IPS DF 6.9 (cell line): ENCODE data around the gene ACTMAP.

Experiments used
- DNase-seq: peaks from one replicate; pipeline ENCODE4 v3.0.0-alpha.2; 2013; ENCODE audit warnings: low read depth, low spot score
- H3K27ac ChIP-seq: one replicate; pipeline ENCODE4 v1.5.1; 2013; ENCODE audit warnings: low read length, control low read depth
- H3K27me3 ChIP-seq: 2 replicates; pipeline ENCODE4 v1.6.1; 2013; ENCODE audit warnings: mild to moderate bottlenecking, low read length; ENCODE audit not compliant: control insufficient read depth, insufficient read depth
- H3K36me3 ChIP-seq: 2 replicates; pipeline ENCODE4 v1.6.1; 2013; ENCODE audit warnings: low read length; ENCODE audit not compliant: control insufficient read depth, insufficient read depth
- H3K4me1 ChIP-seq: 2 replicates; pipeline ENCODE4 v1.6.1; 2013; ENCODE audit warnings: low read length; ENCODE audit not compliant: control insufficient read depth, insufficient read depth
- H3K4me3 ChIP-seq: 2 replicates; pipeline ENCODE4 v1.5.1; 2013; ENCODE audit warnings: mild to moderate bottlenecking, low read length
- H3K9me3 ChIP-seq: 2 replicates; pipeline ENCODE4 v1.6.1; 2013; ENCODE audit warnings: low read length, inconsistent platforms; ENCODE audit not compliant: control insufficient read depth, insufficient read depth
- WGBS: extraction: QIAGEN DNeasy Blood & Tissue Kit; methylation state at CpG from one replicate; pipeline ENCODE4 v1.1.7; 2013; ENCODE audit warnings: mixed read lengths, missing lambda C conversion rate; ENCODE audit not compliant: insufficient read length, insufficient coverage; 5-methylcytosine and 5-hydroxymethylcytosine counted together

Gene ACTMAP

GRCh38 chr19:40705950-40706619 lies 44.2 kb downstream of the ACTMAP start:
- no CpG with 5 or more reads among the region's 7 CpGs for WGBS
- Histone ChIP-seq H3K4me1 (no peaks in the 10 kb centered on the region; the same call in 1 of the 2 replicates), H3K9me3 (no peaks in the 10 kb centered on the region), H3K4me3 (no peak overlapping the region), H3K27me3 (no peaks in the 10 kb centered on the region), H3K36me3 (peaks cover 26% of the 10 kb centered on the region), H3K27ac (no peak overlapping the region)
- no peak for DNase-seq

GRCh38 chr19:40705362-40705651 lies 45.0 kb downstream of the ACTMAP start:
- Histone ChIP-seq H3K27ac (no peak overlapping the region), H3K27me3 (no peaks in the 10 kb centered on the region), H3K9me3 (no peaks in the 10 kb centered on the region), H3K4me1 (no peaks in the 10 kb centered on the region; the same call in 1 of the 2 replicates), H3K4me3 (no peak overlapping the region), H3K36me3 (peaks cover 26% of the 10 kb centered on the region)
- DNase-seq = no peak
- no CpG with 5 or more reads among the region's 9 CpGs for WGBS

- no peaks in the 10 kb centered on the region for H3K27me3 ChIP-seq
- peaks cover 26% of the 10 kb centered on the region for H3K36me3 ChIP-seq
- no peaks in the 10 kb centered on the region for H3K9me3 ChIP-seq
- WGBS = no CpG with 5 or more reads among the region's 18 CpGs
- DNase-seq = no peak
- no peak overlapping the region for H3K4me3 ChIP-seq
- no peaks in the 10 kb centered on the region; the same call in none of the 2 replicates for H3K4me1 ChIP-seq
- no peak overlapping the region for H3K27ac ChIP-seq
These were observed 45.6 kb downstream of the ACTMAP start for GRCh38 chr19:40704491-40705361.

GRCh38 chr19:40703029-40703755 lies 47.1 kb downstream of the ACTMAP start:
- Histone ChIP-seq H3K27me3 (no peaks in the 10 kb centered on the region), H3K4me1 (no peaks in the 10 kb centered on the region; the same call in none of the 2 replicates), H3K4me3 (no peak overlapping the region), H3K36me3 (peaks cover 26% of the 10 kb centered on the region), H3K9me3 (no peaks in the 10 kb centered on the region), H3K27ac (no peak overlapping the region)
- no peak for DNase-seq
- WGBS = no CpG with 5 or more reads among the region's 24 CpGs

DNA sequence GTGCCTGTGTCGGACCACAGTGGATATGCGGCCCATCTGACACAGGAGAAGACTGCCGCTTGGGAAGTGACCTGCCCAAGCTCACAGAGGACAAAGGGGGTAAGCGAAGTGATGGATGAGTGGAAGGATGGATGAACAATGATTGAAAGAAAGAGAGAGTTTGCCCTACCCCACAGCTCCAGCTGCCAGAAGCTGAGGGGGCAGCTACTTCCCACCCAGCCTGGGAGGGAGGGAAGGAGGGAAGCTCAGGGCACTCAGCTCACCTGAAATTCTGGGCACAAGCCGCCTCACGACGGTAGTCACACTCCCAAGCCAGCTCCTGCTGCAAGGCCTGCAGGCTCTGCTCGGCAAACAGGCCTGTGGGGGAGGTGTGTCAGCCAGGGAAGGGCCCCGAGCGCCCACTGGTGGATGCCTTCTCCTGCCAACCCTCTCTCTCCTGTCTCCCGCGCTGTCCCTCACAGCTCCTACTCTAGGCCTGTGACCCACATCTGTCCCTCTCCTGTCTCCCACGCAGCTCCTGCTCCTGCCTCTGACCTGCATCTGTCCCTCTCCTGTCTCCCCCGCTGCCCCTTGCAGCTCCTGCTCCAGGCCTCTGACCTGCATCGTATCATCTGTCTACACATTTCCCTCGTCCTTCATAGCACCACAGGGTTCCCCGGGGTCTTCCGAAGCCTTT lies 47.8 kb downstream of the ACTMAP start:
- peaks cover 26% of the 10 kb centered on the region for H3K36me3 ChIP-seq
- WGBS = 100% methylated on average over 1 of the region's 18 CpGs

GRCh38 chr19:40701758-40702157 lies 48.5 kb downstream of the ACTMAP start:
- WGBS = no CpG with 5 or more reads among the region's 6 CpGs
- Histone ChIP-seq H3K27ac (no peak overlapping the region), H3K4me3 (no peak overlapping the region)

More for the DNA sequence above, 47.8 kb downstream of the ACTMAP start:
- no peak for DNase-seq
- Histone ChIP-seq H3K9me3 (no peaks in the 10 kb centered on the region), H3K27me3 (no peaks in the 10 kb centered on the region), H3K4me1 (no peaks in the 10 kb centered on the region; the same call in none of the 2 replicates), H3K27ac (no peak overlapping the region), H3K4me3 (no peak overlapping the region)

DNA sequence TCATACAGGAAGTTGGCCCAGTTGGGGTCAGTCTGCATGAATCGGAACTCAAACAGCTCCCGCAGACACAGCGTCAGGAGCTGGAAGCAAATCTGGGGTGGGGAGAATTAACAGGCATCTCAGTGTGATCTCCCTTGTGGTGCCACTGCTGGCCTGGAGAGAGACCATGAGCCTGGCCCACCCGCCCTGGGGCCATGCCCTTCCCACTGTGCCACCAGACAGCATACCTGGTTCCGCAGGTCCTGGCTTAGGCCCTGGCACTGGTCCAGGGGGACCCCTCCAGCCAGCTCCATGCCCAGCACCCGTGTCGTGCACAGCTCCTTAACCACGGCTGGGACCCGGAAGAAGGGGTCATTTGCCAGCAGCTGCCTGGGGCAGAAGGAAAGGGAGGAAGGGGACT lies 50.2 kb downstream of the ACTMAP start:
- Histone ChIP-seq H3K4me3 (no peak overlapping the region), H3K27me3 (no peaks in the 10 kb centered on the region), H3K36me3 (peaks cover 25% of the 10 kb centered on the region), H3K9me3 (no peaks in the 10 kb centered on the region), H3K27ac (no peak overlapping the region), H3K4me1 (no peaks in the 10 kb centered on the region; the same call in none of the 2 replicates)
- no peak for DNase-seq
- no CpG with 5 or more reads among the region's 9 CpGs for WGBS

More at GRCh38 chr19:40701758-40702157, 48.5 kb downstream of the ACTMAP start:
- Histone ChIP-seq H3K4me1 (no peaks in the 10 kb centered on the region; the same call in none of the 2 replicates), H3K36me3 (peaks cover 26% of the 10 kb centered on the region), H3K9me3 (no peaks in the 10 kb centered on the region), H3K27me3 (no peaks in the 10 kb centered on the region)
- no peak for DNase-seq

DNA sequence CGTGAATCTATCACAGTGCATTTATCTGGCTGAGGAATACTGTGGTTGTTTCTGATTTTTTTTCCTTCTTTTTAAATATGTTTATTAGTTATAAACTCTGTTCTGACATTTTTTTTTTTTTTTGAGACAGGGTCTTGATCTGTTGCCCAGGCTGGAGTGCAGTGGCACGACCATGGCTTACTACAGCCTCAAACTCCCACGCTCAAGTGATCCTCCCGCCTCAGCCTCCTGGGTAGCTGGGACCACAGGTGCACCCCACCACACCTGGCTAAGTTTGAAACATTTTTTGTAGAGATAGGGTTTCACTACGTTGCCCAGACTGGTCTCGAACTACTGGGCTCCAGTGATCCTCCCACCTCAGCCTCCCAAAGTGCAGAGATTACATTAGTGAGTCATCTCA lies 53.3 kb downstream of the ACTMAP start:
- peaks cover 14% of the 10 kb centered on the region for H3K36me3 ChIP-seq
- H3K4me3 ChIP-seq = no peak overlapping the region
- whole genome bisulfite sequencing = no CpG with 5 or more reads among the region's 6 CpGs
- no peaks in the 10 kb centered on the region for H3K9me3 ChIP-seq
- no peaks in the 10 kb centered on the region; the same call in 1 of the 2 replicates for H3K4me1 ChIP-seq
- H3K27me3 ChIP-seq = no peaks in the 10 kb centered on the region
- DNase-seq = no peak
- no peak overlapping the region for H3K27ac ChIP-seq

DNA sequence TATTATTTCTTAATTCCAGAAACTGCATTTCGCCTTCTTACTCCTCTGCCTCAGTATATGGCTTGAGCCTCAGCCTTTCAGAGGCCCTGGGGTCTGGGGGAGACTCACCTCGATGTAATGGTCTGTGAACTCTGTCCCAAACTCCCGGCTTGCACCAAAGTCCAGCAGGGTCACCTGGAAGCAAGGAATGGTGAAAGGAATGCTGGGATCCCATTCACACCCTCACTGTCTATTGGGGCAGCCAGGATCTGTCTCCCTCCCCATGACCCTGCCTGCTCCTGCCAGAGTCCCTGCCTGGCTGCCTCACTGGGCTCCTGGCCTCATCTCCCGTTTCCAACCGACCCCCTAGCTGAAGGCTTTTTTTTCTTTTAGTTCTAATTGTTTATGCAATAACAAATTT lies 54.4 kb downstream of the ACTMAP start:
- Histone ChIP-seq H3K27me3 (no peaks in the 10 kb centered on the region), H3K4me1 (no peaks in the 10 kb centered on the region; the same call in 1 of the 2 replicates), H3K9me3 (no peaks in the 10 kb centered on the region), H3K36me3 (peaks cover 9% of the 10 kb centered on the region), H3K4me3 (no peak overlapping the region), H3K27ac (no peak overlapping the region)
- DNase-seq = no peak
- no CpG with 5 or more reads among the region's 5 CpGs for WGBS

DNA sequence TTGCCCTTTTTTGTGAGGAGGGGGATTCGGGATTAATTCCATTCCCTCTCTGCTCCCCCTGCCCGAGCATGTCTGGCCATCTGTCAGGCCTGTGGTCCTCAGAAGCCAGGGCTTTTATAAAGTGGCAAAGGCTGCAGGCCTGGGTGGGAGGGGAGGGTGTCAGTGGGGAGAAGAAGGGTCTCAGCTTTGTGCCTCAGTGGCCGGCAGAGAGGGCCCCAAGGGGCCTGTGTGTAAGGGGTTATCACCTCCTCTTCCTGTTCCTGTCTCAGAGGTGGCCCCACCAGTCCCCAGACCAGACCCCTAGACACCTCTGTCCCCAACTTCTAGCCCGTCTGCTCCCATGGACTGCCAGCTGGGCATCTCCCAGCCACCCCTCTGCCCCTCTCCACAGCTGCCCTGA lies 56.4 kb downstream of the ACTMAP start:
- Histone ChIP-seq H3K4me1 (peaks cover 2% of the 10 kb centered on the region; the same call in 1 of the 2 replicates), H3K27me3 (no peaks in the 10 kb centered on the region), H3K4me3 (no peak overlapping the region), H3K9me3 (no peaks in the 10 kb centered on the region), H3K36me3 (peaks cover 3% of the 10 kb centered on the region), H3K27ac (no peak overlapping the region)
- no CpG with 5 or more reads among the region's 4 CpGs for WGBS
- no peak for DNase-seq
